GM18870 (cell line): ENCODE data around the gene PTBP2.
A peak's percentile ranks its signal among the peaks of the same experiment; 100 is the strongest.

ENCODE experiments used
- ATAC-seq: cut with Tn5 transposase; IDR thresholded peaks from one replicate; pipeline ENCODE4 v1.9.1; 2021; ENCODE audit warnings: moderate library complexity; ENCODE audit not compliant: unreplicated experiment

Gene PTBP2, protein sequence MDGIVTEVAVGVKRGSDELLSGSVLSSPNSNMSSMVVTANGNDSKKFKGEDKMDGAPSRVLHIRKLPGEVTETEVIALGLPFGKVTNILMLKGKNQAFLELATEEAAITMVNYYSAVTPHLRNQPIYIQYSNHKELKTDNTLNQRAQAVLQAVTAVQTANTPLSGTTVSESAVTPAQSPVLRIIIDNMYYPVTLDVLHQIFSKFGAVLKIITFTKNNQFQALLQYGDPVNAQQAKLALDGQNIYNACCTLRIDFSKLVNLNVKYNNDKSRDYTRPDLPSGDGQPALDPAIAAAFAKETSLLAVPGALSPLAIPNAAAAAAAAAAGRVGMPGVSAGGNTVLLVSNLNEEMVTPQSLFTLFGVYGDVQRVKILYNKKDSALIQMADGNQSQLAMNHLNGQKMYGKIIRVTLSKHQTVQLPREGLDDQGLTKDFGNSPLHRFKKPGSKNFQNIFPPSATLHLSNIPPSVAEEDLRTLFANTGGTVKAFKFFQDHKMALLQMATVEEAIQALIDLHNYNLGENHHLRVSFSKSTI

DNA sequence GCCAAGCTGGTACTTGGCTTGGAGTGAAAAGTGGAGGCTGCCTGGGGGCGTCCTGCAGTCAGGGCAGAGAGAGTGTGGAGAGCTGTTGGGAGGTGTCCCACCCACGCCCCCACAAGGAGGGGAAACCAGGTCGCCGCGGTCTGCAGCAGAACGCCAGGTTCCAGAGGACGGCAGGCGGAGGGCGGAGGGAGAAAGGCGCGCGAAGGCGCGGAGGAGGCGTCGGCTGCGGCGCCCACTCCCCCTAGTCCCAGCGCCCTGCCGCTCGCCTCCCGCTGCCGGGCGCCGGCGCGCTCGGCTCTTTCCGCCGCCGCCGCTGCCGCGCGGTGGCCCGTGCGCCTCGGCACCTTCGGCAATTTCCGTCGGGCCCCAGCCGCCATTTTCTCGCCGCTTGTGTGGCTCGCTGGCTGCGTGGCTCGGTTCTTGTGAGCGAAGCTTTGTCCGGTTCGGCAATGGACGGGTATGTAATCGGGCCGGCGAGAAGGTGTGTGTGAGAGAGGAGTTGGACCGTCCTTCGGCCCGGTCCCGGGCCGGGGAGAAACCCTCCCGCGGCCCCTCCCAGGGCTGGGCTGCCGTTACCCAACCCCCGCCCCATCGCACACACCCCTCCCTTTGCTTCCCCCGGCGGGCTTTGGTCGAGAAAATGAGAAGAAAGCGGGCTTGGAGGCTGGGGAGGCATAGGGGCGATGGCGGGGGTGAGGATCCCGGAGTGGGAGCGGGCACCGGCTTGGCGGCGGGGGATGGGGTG, at the start of gene PTBP2:
PTBP2 (plus strand) TSS at position 369 of the 745 bp plus-strand sequence; CDS start at position 450, 81 bp downstream.
- peak; percentile 86 for ATAC-seq

DNA sequence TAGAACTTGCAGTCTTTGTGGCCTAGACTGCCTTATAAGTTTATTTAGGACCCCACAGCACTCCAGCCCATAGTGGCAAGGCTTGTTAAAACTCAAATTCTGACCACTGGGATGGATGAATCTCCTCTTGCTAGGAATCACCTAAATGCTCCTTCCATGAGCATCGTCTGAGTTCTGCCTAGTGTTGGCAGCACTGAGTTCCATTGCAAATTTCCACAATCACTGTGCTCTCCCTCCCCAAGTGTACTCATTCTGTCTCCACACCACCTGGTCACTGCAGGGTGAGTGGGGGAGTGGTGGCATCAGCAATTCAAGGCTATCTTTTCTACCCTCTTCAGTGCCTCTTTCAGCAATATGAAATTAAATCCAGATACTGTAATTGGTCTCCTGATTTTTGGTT, 46.7 kb upstream of the PTBP2 start:
- no peak for ATAC-seq

DNA sequence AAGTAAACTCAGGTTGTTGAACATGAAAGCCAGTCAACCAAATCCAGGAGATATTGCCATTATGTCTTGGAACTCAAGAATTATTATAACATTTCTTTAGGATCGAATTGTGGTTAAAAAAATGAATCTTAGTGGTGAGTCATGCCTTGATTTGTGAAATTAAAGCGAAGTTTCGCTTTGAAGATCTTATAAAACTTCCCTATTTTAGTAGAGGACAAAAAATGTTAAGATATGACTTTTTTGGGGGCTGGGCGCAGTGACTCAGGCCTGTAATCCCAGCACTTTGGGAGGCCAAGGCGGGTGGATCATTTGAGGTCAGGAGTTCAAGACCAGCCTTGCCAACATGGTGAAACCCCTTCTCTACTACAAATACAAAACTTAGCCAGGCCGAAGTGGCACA, 39.5 kb upstream of the PTBP2 start:
- no peak for ATAC-seq

DNA sequence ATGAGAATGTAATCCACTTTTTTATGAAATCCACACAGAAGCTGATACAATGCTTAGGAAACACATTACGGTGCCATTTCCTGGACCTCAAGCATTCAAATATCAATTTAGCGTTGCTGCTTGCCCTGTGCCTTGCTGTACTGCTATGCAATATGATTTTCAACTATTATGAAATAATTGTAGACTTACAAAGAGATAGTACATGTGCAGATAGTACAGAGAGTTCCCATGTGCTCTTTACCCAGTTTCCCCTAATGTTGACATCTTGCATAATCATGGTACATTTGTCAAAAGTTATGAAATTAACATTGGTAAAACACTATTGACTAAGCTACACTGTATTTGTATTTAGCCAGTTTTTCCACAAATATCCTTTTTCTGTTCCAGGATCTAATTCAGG, 37.7 kb upstream of the PTBP2 start:
- ATAC-seq = no peak

DNA sequence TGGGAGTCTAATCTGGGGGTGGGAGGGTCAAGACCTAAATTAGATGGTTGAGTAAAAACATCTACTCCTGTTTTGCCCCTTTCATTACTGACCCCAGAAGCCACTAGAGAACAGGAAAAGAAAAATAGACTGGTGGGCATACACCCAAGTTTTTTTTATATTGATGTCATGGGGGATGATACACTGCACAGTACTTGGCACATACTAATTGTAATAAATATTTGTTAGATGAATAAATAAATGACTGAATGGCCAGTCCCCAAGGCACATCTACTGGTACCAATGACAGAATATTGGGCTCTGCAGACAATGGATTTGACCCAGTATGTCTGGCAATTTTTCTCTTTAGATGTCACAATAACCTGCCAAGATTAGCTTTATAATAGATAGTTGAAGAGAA, 36.8 kb upstream of the PTBP2 start:
- ATAC-seq = no peak

DNA sequence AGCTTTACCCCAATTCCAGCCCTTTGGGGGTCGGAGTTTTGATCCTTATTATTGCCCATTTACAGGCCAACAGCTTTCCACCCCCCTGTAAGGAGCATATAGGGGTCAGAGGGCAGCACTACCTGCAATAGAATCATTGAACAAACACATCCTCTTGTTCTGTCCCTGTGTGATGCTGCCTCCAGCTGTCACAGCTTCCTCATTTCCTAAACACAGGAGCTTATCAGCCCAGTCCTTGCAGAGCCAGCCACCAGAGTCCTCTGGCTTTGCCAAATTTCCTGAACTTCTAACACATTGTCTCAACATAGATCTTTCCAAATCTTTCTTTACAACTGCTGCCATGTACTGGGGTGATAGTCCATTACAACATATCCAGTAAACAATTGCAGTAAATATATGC, 32.8 kb upstream of the PTBP2 start:
- ATAC-seq = no peak

DNA sequence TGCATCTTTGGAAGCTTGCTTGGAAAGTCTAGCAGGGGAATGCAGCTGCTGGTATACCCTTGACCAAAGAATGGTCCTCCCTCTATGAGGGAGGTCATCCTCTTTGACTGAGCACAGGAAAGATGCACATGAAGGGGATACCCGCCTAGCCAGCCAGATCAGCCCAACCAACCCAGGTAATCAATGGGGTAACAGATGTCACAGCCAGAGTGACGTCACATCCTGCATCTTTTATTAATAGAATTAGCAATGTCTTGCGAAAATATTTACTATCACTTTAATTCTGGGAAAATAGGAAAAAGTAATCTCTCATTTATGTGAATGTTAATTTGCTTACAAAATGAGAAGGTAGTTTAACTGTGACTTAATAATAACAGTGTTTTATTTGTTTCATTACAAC, 25.6 kb upstream of the PTBP2 start:
- no peak for ATAC-seq

DNA sequence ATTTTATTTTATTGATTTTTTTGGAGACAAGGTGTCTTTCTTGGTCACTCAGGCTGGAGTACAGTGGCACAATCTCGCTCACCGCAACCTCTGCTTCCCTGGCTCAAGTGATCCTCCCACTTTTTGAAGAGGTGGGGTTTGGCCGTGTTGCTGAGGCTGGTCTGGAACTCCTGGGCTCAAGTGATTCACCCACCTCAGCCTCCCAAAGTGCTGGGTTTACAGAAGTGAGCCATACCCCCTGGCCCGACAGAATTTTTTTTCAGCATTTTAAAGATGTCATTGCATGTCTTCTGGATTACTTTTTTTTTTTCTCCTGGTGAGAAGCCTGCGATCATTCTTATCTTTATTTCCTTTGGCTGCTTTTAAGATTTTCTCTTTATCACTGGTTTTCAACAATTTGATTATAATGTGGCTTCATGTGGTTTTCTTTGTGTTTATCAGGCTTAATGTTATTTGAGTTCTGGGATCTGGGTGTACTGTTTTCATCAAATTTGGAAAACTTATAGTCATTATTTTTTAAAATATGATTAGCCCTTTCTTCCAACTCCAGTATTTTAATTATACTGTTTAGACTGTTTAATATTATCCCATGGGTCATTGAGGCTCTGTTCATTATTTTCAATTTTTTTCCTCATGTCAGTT, 23.1 kb upstream of the PTBP2 start:
- ATAC-seq = no peak

DNA sequence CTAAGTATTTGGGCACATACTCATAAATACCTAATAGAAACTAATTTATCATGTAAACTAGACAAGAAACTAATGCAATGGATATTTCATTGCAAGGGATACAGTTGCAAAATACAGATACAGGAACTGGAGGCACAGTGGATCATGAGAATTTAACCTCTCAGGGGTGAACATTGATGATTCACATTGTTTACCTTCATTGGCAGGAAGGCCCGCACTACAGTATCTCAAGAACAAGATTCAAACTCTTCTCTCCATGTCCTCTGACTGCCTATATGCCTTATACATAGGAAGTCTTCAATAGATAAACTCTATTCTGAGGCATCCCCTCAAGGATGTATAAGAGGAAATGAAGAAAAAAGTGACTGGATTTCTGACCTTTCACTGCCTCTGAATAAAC, 18.4 kb upstream of the PTBP2 start:
- no peak for ATAC-seq

DNA sequence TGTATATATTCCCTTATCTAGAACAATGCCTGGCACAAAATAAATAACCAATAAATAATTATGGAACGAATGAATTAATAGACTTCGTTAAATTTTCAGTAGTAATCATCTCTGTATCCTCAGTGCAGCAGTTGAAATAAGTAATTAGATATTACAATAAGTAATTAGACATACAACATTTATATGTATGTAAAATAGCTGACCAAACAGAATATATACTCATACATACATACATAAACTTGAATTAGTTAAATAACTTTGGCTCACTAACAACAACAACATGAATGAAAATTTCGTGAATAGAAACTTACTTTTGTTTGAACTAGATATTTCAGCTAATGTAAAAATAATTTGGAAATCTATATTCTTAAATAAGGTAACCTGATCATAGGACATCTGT, 14.6 kb upstream of the PTBP2 start:
- no peak for ATAC-seq

DNA sequence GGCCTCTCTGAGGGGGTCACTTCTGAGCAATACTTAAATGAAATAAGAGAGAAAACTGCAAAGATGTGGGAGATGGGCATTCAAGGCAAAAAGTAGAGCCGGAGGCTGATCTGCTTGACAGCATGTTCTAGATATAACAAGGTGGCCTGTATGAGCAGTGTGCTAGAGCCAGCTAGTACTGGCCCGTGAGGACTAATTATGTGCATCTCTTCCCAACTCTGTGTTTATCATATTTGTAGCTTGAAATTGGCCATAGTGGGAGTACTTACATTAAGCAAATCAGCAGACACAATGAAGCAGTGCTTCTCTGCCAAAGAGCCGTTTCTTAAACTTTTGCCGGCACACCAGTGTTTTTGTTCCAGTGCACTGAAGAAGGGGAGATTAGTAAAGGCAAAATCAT, 13.1 kb upstream of the PTBP2 start:
- ATAC-seq = no peak

DNA sequence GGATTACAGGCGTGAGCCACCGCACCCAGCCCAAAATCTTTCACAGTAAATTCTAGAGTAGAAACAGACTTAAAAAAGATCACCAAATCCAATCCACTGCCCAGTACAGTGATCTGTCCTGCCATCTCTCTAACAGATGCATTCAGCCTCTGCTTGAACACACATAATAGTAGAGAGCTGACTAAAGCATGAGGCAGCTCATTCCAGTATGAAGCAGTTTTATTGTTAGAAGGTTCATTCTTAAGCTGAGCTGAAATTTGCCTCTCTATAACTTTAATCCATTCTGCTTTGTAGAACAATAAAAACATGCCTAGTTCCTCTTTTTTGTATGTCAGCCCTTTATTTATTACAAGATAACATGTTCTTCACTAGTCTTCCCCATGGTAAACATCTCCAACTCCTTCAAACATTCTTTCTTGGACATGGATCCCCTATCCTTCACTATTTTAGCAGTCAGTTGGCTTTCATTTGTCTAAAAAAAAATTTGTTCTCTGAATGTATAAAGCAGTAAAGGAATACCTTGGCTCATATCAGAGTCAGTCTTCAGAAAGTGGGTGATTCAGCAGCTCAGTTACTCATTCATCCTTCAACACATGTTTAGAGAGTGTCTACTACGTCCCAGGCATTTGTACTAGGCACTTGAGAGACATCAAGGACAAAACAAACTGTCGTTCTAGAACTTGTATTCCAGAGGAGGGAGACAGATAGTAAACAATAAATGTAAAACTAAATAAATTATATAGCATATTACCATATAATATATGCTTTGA, 10.7 kb upstream of the PTBP2 start:
- ATAC-seq = no peak

DNA sequence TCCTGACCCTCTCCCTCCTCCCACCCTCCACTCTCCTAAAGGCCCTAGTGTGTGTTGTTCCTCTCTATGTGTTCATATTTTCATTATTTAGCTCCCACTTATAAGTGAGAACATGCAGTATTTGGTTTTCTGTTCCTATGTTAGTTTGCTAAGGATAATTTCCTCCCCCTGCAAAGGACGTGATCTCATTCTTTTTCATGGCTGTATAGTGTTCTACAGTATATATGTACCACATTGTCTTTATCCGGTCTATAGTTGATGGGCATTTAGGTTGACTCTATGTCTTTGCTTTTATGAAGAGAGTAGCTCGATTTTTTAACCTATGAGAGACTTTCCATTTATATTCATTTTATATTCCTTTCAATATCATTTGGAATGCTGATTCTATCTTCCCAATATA, 7.9 kb upstream of the PTBP2 start:
- ATAC-seq = no peak

DNA sequence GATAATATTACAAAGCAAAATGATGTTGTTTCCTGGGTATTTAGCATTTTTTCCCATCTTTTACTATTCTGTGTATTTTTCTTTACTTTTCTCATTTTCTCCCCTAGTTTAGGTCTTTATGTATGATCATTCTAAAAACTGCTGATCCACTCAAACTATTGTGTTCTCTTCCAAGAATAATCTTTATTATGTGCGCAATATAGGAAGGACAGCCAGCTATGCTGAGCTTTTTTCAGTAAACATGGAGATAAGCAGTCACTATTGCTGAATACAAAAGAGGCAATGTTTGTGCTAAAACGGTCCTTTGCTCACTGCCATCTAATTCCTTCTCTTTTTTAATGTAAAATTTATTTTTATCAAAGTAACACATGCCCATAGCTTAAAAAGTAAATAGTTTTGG, 6.7 kb upstream of the PTBP2 start:
- ATAC-seq = no peak

DNA sequence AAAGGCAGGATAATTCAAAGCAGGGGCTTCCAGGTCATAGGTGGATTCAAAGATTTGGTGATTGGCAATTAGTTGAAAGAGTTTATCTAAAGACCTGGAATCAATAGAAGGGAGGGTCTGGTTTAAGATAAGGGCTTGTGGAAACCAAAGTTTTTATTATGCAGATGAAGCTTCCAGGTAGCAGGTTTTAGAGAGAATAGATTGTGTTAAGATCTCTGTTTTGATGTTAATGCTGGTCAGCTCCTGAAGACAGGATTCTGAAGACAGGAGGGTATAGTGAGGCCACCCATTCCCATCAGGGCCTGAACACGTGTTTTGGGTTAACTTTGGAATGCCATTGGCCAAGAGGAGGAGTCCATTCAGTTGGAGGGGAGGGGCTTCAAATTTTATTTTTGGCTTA, 6.1 kb upstream of the PTBP2 start:
- no peak for ATAC-seq

DNA sequence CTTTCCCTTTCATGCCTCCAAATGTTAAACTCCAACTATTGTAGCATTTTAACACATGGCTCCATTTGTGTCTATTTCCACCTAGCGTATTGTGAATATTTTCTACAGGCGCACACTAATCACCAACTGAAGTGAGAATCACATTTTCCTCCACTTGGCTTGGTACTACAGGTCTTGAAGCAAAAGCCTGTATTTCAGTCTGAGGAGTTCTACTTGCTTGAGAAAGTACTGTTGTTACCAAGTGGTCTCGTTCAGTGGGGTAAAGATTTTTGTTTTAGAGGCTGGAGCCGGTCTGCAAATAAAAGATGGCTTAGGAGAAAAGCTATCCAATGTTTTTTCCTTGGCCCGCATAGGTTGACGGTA, 550 bp upstream of the PTBP2 start:
- peak; percentile 11 for ATAC-seq

DNA sequence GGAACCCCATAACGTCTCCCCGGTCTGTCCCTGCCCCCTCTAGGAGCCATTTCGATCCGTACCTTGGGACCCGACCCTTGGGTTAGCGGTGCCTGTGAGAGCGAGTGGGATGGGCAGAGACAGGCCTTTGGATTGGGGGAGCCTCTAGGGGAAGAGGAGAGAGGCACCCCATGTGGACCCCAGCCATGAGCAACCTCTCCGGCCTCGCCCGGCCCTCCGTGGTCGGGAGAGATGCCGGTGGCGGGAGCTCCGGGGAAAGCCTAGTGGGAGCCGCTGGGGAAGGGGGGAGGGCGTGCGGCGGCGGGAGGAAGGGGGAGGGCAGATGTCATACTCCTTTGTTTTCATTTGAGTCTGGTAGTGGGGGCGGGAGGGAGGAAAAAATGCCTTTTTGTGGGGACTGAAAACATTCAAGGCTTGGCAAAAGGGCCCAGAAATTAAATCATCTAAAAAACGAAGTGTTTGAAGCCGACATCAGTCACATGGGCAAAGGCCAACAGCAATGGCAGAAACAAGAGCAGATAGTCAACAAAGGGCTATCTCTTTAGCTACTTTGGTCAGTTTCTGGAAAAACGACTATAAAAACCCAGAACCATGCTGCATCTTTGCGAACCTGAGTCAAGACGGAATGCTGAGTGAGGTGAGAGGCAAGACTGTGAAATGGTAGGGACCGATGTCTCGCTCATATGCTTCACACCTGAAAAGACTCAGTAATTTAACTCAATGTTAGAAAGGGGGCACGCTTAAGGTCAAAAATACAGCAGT, 758 bp downstream of the PTBP2 start:
- peak; percentile 37 for ATAC-seq

DNA sequence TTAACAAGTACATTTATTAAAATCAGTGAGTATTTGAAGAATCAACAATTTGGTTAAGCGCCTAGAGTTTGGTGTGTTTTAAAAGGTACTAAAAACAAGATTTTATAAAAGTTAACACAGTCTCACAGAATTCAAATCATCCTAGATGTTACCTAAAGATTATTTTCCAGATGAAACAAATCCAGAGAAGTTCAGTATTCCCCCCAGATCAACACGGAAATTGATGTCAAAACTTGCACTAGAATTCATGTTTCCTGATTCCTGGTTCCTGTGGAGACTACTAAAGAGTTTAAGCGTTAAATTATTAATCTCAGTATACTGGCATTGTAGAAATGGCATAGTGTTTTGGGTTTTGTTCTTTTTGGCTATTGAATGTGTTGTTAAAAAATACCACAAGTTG, 1.4 kb downstream of the PTBP2 start:
- no peak for ATAC-seq

DNA sequence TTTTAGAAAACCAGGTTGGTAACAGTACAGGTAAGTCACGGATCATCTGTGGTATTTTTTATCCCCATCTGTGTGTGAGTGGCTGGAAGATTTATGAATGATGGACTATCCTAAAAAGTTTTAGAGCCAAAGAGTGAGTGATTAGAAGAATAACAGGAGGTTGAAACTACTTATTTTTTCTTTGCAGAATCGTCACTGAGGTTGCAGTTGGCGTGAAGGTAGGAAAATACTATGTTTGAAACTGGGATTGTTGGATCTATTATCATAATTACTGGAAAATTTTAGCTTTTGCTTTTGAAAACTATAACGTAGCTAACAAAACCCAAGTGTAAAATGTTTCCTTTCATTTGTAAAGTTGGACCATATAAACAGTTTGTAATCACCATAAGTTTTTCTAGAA, 1.8 kb downstream of the PTBP2 start:
- no peak for ATAC-seq

DNA sequence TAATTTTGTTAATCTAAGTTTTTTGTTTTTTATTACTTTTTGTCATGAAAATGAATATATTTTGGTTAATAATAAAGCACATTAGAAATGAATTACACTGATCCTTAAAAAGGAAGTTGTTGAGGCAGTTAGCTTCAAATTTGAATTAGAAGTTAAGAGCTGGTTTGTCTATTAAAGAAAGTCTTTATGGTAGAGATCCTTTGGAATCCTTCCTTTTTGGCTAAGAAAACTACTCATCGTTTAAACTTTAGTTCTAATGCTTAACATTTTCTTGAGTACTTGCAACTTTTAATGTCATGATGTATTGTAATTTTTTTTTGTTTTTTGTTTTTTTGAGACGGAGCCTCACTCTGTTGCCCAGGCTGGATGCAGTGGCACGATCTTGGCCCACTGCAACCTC, 2.4 kb downstream of the PTBP2 start:
- ATAC-seq = no peak
